ENCODE data around the gene RPL13A. TPM values are rescaled to one million over a fixed set of nuclear protein-coding genes. Genes with fewer than 3 reads are reported as not detected.

RPL13A gene
- total RNA-seq, 2 donors from 2014 or later: 2,414 to 3,956 TPM

DNA sequence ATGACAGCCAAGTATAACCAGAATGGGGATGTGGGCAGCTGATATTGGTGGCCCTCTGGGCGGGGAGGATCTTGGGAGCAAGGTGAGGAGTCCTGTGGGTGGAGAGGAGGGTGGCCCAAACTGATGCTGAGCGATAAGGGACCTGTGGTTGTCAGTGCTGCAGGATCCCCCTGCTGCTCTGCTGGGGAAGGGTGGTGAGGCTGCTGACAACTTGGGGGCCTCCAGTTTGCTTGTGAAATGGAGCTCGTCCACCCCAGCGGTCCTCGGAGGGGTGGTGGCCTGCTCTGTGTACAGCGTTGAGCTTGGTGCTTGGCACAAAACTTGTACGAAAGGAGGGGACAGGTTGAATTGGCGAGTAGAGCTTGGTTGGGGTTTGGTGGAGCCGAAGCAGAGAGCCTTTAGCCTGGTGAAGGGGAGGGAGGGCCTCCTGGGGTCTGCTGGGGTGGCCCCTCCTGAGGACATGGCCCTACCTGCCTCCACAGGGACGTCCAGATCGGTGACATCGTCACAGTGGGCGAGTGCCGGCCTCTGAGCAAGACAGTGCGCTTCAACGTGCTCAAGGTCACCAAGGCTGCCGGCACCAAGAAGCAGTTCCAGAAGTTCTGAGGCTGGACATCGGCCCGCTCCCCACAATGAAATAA lies 11.7 kb downstream of the RPL13A start:
- TF ChIP-seq POLR2A (IDR thresholded peaks at IDR 0.05) (no peak), POLR2AphosphoS5 (IDR thresholded peaks at IDR 0.05) (no peak)
- TF ChIP-seq, protein P1, sequence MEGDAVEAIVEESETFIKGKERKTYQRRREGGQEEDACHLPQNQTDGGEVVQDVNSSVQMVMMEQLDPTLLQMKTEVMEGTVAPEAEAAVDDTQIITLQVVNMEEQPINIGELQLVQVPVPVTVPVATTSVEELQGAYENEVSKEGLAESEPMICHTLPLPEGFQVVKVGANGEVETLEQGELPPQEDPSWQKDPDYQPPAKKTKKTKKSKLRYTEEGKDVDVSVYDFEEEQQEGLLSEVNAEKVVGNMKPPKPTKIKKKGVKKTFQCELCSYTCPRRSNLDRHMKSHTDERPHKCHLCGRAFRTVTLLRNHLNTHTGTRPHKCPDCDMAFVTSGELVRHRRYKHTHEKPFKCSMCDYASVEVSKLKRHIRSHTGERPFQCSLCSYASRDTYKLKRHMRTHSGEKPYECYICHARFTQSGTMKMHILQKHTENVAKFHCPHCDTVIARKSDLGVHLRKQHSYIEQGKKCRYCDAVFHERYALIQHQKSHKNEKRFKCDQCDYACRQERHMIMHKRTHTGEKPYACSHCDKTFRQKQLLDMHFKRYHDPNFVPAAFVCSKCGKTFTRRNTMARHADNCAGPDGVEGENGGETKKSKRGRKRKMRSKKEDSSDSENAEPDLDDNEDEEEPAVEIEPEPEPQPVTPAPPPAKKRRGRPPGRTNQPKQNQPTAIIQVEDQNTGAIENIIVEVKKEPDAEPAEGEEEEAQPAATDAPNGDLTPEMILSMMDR (IDR thresholded peaks at IDR 0.05): no peak
- 70% methylated on average over 19 of the region's 19 CpGs for WGBS
- intact Hi-C loops (cut with DNase I): no loop called here
- H3K9me3 ChIP-seq: no peaks in the 10 kb centered on the region
- H3K27ac ChIP-seq: peak overlapping the region in 1 of 2 donors; percentile 10
- DNase-seq (ENCODE audit: low spot score): no peak
- peaks cover 10 to 13% of the 10 kb centered on the region in 2 donors for H3K36me3 ChIP-seq
- H3K4me3 ChIP-seq: no peak overlapping the region
- H3K4me1 ChIP-seq (replicated peaks): no peaks in the 10 kb centered on the region
- no peaks in the 10 kb centered on the region for H3K27me3 ChIP-seq (replicated peaks; ENCODE audit: insufficient read depth)

DNA sequence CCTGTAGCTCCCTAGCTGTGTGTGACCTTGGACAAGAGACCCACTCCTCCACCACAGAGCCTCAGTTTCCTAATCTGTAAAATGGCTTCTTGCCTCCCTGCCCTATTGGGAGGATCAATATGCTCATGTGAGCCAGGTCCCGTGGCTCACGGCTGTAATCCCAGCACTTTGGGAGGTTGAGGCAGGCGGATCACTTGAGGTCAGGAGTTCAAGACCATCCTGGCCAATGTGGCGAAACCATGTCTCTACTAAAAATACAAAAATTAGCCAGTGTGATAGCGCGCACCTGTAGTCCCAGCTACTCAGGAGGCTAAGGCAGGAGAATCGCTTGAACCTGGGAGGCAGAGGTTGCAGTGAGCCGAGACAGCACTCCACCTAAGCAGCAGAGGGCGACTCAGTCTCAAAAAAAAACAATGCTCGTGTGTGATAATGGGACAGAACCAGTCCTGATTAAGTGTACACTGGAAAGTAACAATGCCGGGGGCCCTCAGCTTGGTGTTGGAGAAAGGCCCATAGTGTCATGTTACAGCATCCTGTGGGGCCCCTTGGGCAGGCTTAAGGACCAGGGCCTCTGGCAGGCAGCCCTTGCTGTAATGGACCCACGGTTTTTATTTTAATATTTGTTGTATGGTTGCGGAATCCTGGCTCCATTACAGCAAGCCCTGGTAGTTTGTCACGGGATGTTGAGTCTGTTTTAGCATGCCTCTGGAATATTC lies 15.6 kb downstream of the RPL13A start:
- H3K4me1 ChIP-seq (replicated peaks): no peaks in the 10 kb centered on the region
- no peak for DNase-seq (ENCODE audit: low spot score)
- WGBS: 34% methylated on average over 14 of the region's 14 CpGs
- no peaks in the 10 kb centered on the region for H3K27me3 ChIP-seq (replicated peaks; ENCODE audit: insufficient read depth)
- intact Hi-C loops (cut with DNase I): loop anchor here (2.0 kb wide), 1 partner anchor 44 kb away; no protein-coding TSS in a partner anchor
- H3K27ac ChIP-seq: no peak overlapping the region
- no peak for TF ChIP-seq POLR2A (IDR thresholded peaks at IDR 0.05)
- TF ChIP-seq POLR2AphosphoS5 (IDR thresholded peaks at IDR 0.05): peak; percentile 59
- TF ChIP-seq, protein P1 (IDR thresholded peaks at IDR 0.05): peak in 3 of 4 experiments; percentile 72 to 79 (median 78)
- H3K36me3 ChIP-seq: peaks cover 5% of the 10 kb centered on the region in 2 donors
- H3K9me3 ChIP-seq: no peaks in the 10 kb centered on the region
- no peak overlapping the region for H3K4me3 ChIP-seq

DNA sequence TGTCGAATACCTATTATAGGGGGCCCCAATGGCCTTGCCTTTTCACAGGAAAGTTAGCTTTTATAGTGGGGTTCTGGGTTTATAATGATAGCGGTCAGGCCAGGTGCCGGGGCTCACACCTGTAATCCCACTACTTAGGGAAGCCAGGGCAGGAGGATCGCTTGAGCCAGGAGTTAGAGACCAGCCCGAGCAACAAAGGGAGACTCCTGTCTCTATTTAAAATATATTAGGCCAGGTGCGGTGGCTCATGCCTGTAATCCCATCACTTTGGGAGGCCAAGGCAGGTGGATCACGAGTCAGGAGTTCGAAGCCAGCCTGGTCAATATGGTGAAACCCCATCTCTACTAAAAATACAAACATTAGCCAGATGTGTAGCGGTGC lies 16.2 kb downstream of the RPL13A start:
- Histone ChIP-seq H3K4me3 (no peak overlapping the region), H3K4me1 (replicated peaks) (no peaks in the 10 kb centered on the region), H3K9me3 (no peaks in the 10 kb centered on the region), H3K27me3 (replicated peaks; ENCODE audit: insufficient read depth) (no peaks in the 10 kb centered on the region), H3K27ac (no peak overlapping the region), H3K36me3 (no peaks in the 10 kb centered on the region)
- TF ChIP-seq, protein P1 (IDR thresholded peaks at IDR 0.05): no peak
- TF ChIP-seq POLR2A (IDR thresholded peaks at IDR 0.05): no peak
- TF ChIP-seq POLR2AphosphoS5 (IDR thresholded peaks at IDR 0.05): no peak
- intact Hi-C loops (cut with DNase I): loop anchor here (2.0 kb wide), 1 partner anchor 43 kb away; no protein-coding TSS in a partner anchor
- no peak for DNase-seq (ENCODE audit: low spot score)
- 74% methylated on average over 9 of the region's 9 CpGs for WGBS

DNA sequence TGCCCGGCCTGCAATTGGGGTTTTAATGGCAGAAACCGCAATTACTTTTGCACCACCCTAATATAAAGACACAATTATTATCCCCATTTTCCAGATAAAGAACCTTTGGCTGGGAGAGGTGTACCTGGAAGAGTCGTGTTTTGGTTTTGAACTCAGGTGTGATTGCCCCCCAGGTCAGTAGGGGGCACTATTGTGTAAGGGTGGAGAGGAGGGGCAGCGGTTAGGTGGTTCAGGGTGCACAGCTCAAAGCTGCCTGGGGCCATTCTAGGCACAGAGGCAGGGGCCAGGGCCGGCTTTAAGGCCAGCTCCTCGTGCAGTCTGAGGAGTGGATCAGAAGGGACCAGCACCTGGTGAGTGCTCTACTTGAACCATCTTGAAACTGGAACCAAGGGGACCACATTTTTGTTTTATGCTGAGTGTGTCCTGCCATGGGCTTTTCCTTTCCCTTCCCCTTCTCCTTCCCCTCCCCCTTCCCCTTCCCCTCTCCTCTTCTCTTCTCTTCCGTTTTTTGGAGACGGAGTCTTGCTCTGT lies 19.2 kb downstream of the RPL13A start:
- Histone ChIP-seq H3K4me3 (no peak overlapping the region), H3K27ac (no peak overlapping the region), H3K36me3 (no peaks in the 10 kb centered on the region), H3K4me1 (replicated peaks) (no peaks in the 10 kb centered on the region), H3K27me3 (replicated peaks; ENCODE audit: insufficient read depth) (no peaks in the 10 kb centered on the region), H3K9me3 (no peaks in the 10 kb centered on the region)
- TF ChIP-seq, protein P1 (IDR thresholded peaks at IDR 0.05): peak; percentile 12 to 71 (median 59)
- no peak for TF ChIP-seq POLR2AphosphoS5 (IDR thresholded peaks at IDR 0.05)
- TF ChIP-seq POLR2A (IDR thresholded peaks at IDR 0.05): no peak
- no peak for DNase-seq (ENCODE audit: low spot score)
- 35% methylated on average over 8 of the region's 8 CpGs for WGBS
- intact Hi-C loops (cut with DNase I): loop anchor here (1.0 kb wide), 1 partner anchor 41 kb away; no protein-coding TSS in a partner anchor

Measured in prostate gland (tissue), 2 donors.